ENCODE results near the gene KDM5C. TPM values are rescaled to one million over a fixed set of nuclear protein-coding genes. Genes with fewer than 3 reads are reported as not detected.

Gene KDM5C
- total RNA-seq, 1 experiment from 2014 or later, result 112 TPM

GRCh38 chrX:53246231-53246630 is 21.2 kb upstream of the KDM5C start (continued):
- TF ChIP-seq, protein P1, sequence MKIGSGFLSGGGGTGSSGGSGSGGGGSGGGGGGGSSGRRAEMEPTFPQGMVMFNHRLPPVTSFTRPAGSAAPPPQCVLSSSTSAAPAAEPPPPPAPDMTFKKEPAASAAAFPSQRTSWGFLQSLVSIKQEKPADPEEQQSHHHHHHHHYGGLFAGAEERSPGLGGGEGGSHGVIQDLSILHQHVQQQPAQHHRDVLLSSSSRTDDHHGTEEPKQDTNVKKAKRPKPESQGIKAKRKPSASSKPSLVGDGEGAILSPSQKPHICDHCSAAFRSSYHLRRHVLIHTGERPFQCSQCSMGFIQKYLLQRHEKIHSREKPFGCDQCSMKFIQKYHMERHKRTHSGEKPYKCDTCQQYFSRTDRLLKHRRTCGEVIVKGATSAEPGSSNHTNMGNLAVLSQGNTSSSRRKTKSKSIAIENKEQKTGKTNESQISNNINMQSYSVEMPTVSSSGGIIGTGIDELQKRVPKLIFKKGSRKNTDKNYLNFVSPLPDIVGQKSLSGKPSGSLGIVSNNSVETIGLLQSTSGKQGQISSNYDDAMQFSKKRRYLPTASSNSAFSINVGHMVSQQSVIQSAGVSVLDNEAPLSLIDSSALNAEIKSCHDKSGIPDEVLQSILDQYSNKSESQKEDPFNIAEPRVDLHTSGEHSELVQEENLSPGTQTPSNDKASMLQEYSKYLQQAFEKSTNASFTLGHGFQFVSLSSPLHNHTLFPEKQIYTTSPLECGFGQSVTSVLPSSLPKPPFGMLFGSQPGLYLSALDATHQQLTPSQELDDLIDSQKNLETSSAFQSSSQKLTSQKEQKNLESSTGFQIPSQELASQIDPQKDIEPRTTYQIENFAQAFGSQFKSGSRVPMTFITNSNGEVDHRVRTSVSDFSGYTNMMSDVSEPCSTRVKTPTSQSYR (CRISPR knock-in tag; IDR thresholded peaks at IDR 0.05), result no peak
- TF ChIP-seq MXD4 (CRISPR knock-in tag; IDR thresholded peaks at IDR 0.05; ENCODE audit: borderline replicate concordance), result no peak
- TF ChIP-seq, protein P2, sequence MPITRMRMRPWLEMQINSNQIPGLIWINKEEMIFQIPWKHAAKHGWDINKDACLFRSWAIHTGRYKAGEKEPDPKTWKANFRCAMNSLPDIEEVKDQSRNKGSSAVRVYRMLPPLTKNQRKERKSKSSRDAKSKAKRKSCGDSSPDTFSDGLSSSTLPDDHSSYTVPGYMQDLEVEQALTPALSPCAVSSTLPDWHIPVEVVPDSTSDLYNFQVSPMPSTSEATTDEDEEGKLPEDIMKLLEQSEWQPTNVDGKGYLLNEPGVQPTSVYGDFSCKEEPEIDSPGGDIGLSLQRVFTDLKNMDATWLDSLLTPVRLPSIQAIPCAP (CRISPR knock-in tag; IDR thresholded peaks at IDR 0.05), result no peak
- no peak for TF ChIP-seq ZNF232 (CRISPR knock-in tag; IDR thresholded peaks at IDR 0.05)
- no peak for TF ChIP-seq ZNF396 (CRISPR knock-in tag; IDR thresholded peaks at IDR 0.05; ENCODE audit: borderline replicate concordance)
- TF ChIP-seq, protein P3, sequence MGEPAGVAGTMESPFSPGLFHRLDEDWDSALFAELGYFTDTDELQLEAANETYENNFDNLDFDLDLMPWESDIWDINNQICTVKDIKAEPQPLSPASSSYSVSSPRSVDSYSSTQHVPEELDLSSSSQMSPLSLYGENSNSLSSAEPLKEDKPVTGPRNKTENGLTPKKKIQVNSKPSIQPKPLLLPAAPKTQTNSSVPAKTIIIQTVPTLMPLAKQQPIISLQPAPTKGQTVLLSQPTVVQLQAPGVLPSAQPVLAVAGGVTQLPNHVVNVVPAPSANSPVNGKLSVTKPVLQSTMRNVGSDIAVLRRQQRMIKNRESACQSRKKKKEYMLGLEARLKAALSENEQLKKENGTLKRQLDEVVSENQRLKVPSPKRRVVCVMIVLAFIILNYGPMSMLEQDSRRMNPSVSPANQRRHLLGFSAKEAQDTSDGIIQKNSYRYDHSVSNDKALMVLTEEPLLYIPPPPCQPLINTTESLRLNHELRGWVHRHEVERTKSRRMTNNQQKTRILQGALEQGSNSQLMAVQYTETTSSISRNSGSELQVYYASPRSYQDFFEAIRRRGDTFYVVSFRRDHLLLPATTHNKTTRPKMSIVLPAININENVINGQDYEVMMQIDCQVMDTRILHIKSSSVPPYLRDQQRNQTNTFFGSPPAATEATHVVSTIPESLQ (CRISPR knock-in tag; IDR thresholded peaks at IDR 0.05), result no peak
- no peak for TF ChIP-seq E2F4 (CRISPR knock-in tag; IDR thresholded peaks at IDR 0.05; ENCODE audit: borderline replicate concordance, low read depth)
- TF ChIP-seq, protein P4, sequence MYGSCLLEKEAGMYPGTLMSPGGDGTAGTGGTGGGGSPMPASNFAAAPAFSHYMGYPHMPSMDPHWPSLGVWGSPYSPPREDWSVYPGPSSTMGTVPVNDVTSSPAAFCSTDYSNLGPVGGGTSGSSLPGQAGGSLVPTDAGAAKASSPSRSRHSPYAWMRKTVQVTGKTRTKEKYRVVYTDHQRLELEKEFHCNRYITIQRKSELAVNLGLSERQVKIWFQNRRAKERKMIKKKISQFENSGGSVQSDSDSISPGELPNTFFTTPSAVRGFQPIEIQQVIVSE (CRISPR knock-in tag; IDR thresholded peaks at IDR 0.05; ENCODE audit: borderline replicate concordance), result no peak
- no peak for TF ChIP-seq PRRX2 (CRISPR knock-in tag; IDR thresholded peaks at IDR 0.05)
- TF ChIP-seq ATF2 (CRISPR knock-in tag; IDR thresholded peaks at IDR 0.05; ENCODE audit: borderline replicate concordance, low read depth), result no peak
- no peak for TF ChIP-seq OVOL2 (CRISPR knock-in tag; IDR thresholded peaks at IDR 0.05; ENCODE audit: borderline replicate concordance)
- TF ChIP-seq AFF4 (CRISPR knock-in tag; IDR thresholded peaks at IDR 0.05; ENCODE audit: borderline replicate concordance), result no peak
- TF ChIP-seq SP1 (CRISPR knock-in tag; conservative IDR thresholded peaks at IDR 0.05), result no peak

Measured in WTC11 (cell line).